Right renal cortex interstitium (tissue), 3 donors: ENCODE results near the gene ERH. TPM values are rescaled to one million over a fixed set of nuclear protein-coding genes. Genes with fewer than 3 reads are reported as not detected.
"Not testable (repeated sequence)": the region's sequence is repeated elsewhere in the genome, so short reads cannot be mapped to it uniquely, and the experiment has no call there.

Source experiments
- DNase-seq, 3 donors: peaks; one replicate each; pipeline ENCODE4 v3.0.0-alpha.2; 2013; ENCODE audit warnings: low read depth in 3 of 3, low spot score in 2 of 3
- polyA plus RNA-seq, 3 donors: library from polyadenylated mRNA; unstranded; fragments of 120-200 nt; gene quantifications; one replicate each; pipeline ENCODE4 v1.2.1, GENCODE V29; 2013; ENCODE audit not compliant: insufficient read length in 3 of 3

ERH gene
- 100 to 1,000 TPM; 349 to 390 (median 385) TPM for polyA plus RNA-seq

GRCh38 chr14:69398053-69398817, at the start of gene ERH, which contains the start of gene SLC39A9:
ERH (minus strand) TSS chr14:69398299; CDS start chr14:69398233, 66 bp downstream.
SLC39A9 (plus strand) TSS chr14:69398692; CDS start chr14:69399370, 678 bp downstream.
- peak; percentile 95 to 100 (median 97) for DNase-seq

GRCh38 chr14:69443296-69443805, 45.3 kb upstream of the ERH start:
- DNase-seq, result no peak

DNA sequence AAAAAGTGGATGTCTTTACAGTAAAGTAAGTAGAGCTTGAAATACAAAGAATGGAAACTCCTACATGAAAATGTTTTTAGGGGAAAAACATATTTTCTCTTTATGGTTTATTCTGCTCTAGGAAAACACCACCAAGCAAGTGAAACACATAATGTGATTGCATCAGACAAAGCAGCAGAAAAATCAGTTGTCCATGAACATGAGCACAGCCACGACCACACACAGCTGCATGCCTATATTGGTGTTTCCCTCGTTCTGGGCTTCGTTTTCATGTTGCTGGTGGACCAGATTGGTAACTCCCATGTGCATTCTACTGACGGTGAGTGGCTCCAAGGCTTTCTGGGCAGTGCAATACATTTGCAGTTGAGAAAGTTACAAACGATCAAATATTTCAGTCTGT, 43.8 kb upstream of the ERH start:
- no peak for DNase-seq

DNA sequence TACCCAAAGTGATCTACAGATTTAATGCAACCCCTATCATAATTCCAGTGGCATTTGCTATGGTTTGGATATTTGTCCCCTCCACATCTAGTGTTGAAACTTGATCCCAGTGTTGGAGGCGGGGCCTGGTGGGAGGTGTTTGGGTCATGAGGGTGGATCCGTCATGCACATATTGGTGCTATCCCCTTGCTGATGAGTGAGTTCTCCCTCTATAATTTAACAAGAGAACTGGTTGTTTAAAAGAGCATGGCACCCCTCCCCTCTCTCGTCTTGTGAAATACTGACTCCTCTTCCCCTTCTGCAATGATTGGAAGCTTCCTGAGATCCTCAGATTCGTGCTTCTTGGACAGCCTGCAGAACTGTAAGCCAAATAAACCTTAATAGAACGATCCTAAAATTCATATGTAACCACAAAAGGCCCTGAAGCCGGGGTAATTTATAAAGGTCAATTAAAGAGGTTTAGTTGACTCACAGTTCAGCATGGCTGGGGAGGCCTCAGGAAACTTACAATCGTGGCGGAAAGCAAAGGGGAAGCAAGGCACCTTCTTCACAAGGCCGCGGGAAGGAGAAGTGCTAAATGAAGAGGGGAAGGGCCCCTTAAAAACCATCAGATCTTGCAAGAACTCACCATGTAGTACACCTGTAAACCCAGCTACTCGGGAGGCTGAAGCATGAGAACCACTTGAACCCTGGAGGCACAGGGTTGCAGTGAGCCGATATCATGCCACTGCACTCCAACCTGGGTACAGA, 41.6 kb upstream of the ERH start:
- DNase-seq, result no peak

- DNase-seq, result no peak
Observed at GRCh38 chr14:69432364-69432763, 34.3 kb upstream of the ERH start.

DNA sequence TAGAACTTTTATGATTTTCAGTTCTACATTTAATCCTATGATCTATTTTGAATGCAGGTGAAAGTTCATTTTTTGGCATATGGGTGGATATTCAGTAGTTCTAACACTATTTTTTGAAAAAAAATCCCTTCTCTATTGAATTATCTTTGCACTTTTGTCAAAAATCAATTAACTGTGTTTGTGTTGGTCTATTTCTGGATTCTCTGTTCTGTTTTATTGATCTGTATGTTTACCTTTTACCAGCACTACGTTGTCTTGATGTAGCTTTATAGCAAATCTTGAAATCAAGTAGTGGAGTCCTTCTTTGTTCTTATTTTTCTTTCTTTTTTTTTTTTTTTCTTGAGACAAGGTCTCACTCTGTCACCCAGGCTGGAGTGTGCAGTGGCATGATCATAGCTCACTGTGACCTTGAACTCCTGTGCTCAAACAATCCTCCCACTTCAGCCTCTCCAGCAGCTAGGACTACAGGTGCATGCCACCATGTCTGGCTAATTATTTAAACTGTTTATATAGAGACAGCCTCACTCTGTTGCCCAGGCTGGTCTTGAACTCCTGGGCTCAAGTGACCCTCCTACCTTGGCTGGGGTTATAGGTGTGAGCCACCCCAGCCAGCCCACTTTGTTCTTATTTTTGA, 32.3 kb upstream of the ERH start:
- no peak for DNase-seq

- DNase-seq, result no peak
Observed at GRCh38 chr14:69429643-69430042, 31.5 kb upstream of the ERH start.

- no peak for DNase-seq
Observed at GRCh38 chr14:69428289-69428998, 30.3 kb upstream of the ERH start.

DNA sequence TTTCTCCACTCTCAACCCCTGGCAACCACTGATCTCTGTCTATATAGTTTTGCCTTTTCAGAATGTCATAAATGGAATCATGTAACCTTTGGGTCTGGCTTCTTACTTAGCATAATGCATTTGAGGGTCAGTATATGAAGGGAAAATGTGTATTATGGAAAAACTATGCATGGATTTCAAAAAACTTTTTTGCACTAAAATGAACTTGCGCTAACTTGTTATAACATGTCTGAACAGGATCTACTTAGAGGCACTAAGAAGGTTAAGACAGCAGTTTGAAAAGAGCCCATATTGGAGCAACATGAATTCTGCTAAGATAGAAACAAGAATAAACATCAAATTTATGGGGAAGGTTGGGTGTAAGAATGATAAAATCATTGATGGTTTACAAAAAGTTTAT, 29.5 kb upstream of the ERH start:
- DNase-seq, result no peak

- DNase-seq, result no peak
Observed at GRCh38 chr14:69424149-69424923, 26.2 kb upstream of the ERH start.

DNA sequence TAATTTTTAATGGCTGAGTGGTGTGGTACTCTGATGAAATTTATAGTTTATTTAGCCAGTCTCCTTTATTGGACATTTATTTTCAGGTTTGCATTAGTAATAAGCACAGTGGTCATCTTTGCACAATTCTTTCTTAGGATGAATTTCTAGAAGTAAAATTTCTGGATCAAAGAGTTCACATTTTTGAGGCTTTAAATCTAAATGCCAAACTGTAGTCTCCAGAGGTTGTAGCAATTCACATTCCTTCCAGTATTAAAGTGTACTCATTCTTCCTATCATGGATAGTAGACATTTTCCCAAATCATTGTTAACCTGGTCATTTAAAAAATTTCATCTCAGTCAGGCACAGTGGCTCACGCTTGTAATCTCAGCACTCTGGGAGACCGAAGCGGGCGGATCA, 25.2 kb upstream of the ERH start:
- no peak for DNase-seq

GRCh38 chr14:69416087-69416486, 18.0 kb upstream of the ERH start:
- DNase-seq, result not testable (repeated sequence)

DNA sequence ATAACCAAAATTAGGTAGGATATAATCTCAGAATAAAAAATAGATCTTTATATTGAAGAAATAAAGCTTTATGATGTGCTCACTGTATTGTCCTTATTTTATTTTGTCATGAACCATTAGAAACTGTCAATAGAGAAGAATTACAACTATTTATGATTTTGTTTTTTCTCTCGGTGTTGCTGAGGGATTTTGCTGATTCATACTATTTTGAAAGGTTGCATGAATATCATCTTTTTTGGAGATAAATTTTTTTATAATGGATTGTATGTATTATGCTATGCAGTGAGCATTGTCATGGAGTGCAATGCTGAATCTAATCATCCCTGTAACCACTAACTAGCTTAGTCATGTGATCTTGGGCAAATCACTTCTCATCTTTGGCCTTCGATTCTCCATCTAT, 15.4 kb upstream of the ERH start:
- no peak for DNase-seq

GRCh38 chr14:69408331-69408960, 10.3 kb upstream of the ERH start:
- DNase-seq, result no peak

DNA sequence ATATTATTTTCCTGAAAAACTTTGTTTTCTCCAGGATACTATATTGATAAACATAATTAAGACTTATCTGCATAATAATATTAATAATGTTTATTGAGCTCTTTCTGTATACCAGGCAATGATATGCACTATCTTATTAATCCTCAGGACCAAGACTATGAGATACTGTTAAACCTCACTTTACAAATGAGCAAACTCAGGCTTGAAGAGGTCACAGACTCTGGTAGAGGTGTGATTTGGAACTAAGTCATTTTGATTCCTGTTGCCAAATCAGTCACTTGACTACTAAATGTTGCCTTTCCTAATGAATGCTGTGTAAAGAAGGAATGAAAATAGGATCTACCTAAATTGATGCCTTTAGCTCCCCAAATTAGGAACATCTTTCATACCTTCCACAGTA, 7.7 kb upstream of the ERH start:
- no peak for DNase-seq

GRCh38 chr14:69404883-69405282, 6.8 kb upstream of the ERH start:
- no peak for DNase-seq

DNA sequence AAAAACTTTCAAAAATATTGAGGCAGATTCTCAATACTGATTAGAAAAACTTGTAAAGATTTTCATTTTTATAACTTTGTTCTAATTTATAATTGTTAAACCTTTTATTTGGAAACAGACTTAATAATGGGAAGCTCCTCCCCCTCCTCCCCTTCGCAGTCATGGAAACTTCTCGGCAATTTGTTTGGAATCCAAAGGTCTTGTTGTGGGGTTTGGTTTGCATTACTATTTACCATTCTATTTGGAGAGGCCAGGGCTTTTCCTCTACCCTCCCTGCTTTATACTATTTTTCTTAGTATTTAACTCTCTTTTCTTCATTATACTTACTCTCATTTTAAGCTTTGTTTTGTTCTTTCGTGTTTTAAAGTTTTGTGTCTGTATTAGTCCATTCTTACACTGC, 6.4 kb upstream of the ERH start:
- no peak for DNase-seq

- no peak for DNase-seq
Observed at GRCh38 chr14:69401841-69402240, 3.7 kb upstream of the ERH start.

DNA sequence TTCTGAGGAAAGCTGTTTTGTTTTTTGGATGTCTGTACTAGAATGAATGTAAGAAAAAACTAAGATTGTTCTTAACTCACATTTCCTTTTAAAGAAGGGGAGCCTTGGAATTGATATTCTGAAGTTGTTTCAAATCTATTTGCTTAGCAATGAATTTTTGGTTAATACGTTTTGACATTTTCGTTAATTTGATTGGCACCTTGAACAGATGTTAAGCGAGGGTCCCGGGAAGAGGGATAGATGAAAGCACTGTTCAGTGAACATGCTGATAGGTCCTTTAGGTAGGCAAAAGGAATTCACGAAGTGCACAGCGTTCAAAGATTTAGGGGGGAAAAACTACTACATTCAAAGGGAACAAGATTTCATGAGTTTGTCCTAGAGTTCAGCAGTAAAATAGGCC, 2.1 kb upstream of the ERH start:
- no peak for DNase-seq
